WTC11 (cell line): ENCODE results near the gene OR6J1. TPM values are rescaled to one million over a fixed set of nuclear protein-coding genes. Genes with fewer than 3 reads are reported as not detected.

Experiments used
- ATAC-seq: fragments of 200-7000 bp; cut with Tn5 transposase; 2 replicates; pipeline ENCODE4 v1.10.0; 2021; ENCODE audit warnings: mild to moderate bottlenecking, moderate library complexity
- CTCF ChIA-PET: fragments of 300-600 bp; sonication (Branson Sonifier 250); formaldehyde crosslinking; loops from one replicate; lab custom pipeline; 2021; ENCODE audit warnings: antibody characterized with exemption; lab: Charles Lee
- POLR2A ChIA-PET: fragments of 350-600 bp; sonication (Branson Sonifier 250); formaldehyde crosslinking; loops from one replicate; lab custom pipeline; 2021; ENCODE audit warnings: antibody characterized with exemption; lab: Charles Lee
- DNase-seq: peaks from one replicate; pipeline ENCODE4 v3.0.0; 2021; ENCODE audit warnings: low spot score
- H3K27ac Mint-ChIP-seq: 2 replicates; pipeline ENCODE4 v1.8.0; 2021; ENCODE audit warnings: mixed read lengths
- H3K27me3 Mint-ChIP-seq: 2 replicates; pipeline ENCODE4 v1.8.0; 2021; ENCODE audit warnings: low read depth, mild to moderate bottlenecking, moderate library complexity, mixed read lengths
- H3K36me3 Mint-ChIP-seq: 2 replicates; pipeline ENCODE4 v1.8.0; 2021; ENCODE audit warnings: mixed read lengths
- H3K4me1 Mint-ChIP-seq: 2 replicates; pipeline ENCODE4 v1.8.0; 2022; ENCODE audit warnings: mixed read lengths
- H3K4me3 Mint-ChIP-seq: 2 replicates; pipeline ENCODE4 v1.8.0; 2021; ENCODE audit warnings: mild to moderate bottlenecking, moderate library complexity, mixed read lengths
- H3K9me3 Mint-ChIP-seq: 2 replicates; pipeline ENCODE4 v1.8.0; 2021; ENCODE audit warnings: mixed read lengths
- AR ChIP-seq: fragments of 250-450 bp; sonication (Bioruptor Pico); IDR thresholded peaks from 2 replicates; pipeline ENCODE4 v1.9.0; 2021; ENCODE audit warnings: mild to moderate bottlenecking
- ARID4B ChIP-seq: sonication (generic); formaldehyde crosslinking; IDR thresholded peaks from 2 replicates; pipeline ENCODE4 v1.8.0; 2023; ENCODE audit warnings: missing genetic modification reagents, mild to moderate bottlenecking, borderline replicate concordance
- E2F4 ChIP-seq: sonication (generic); formaldehyde crosslinking; IDR thresholded peaks from 2 replicates; pipeline ENCODE4 v1.8.1; 2022; ENCODE audit warnings: low read depth, mild to moderate bottlenecking, moderate library complexity, missing genetic modification reagents, borderline replicate concordance
- FOXK1 ChIP-seq: sonication (generic); formaldehyde crosslinking; IDR thresholded peaks from 2 replicates; pipeline ENCODE4 v1.8.0; 2022; ENCODE audit warnings: mild to moderate bottlenecking, moderate library complexity, missing genetic modification reagents
- HMGA2 ChIP-seq: fragments of 250-450 bp; sonication (Bioruptor Pico); IDR thresholded peaks from 2 replicates; pipeline ENCODE4 v1.4.0; 2021; ENCODE audit warnings: mild to moderate bottlenecking, moderate library complexity
- MLX ChIP-seq: sonication (generic); formaldehyde crosslinking; IDR thresholded peaks from 2 replicates; pipeline ENCODE4 v1.8.1; 2023; ENCODE audit warnings: mild to moderate bottlenecking, missing genetic modification reagents, moderate library complexity
- STAT6 ChIP-seq: sonication (generic); formaldehyde crosslinking; conservative IDR thresholded peaks from 2 replicates; pipeline ENCODE4 v1.8.1; 2023; ENCODE audit warnings: mild to moderate bottlenecking, low read depth, missing genetic modification reagents, moderate library complexity
- TEAD4 ChIP-seq: sonication (generic); formaldehyde crosslinking; IDR thresholded peaks from 2 replicates; pipeline ENCODE4 v1.8.0; 2022; ENCODE audit warnings: mild to moderate bottlenecking, missing genetic modification reagents
- ZNF121 ChIP-seq: sonication (generic); formaldehyde crosslinking; IDR thresholded peaks from 2 replicates; pipeline ENCODE4 v1.8.0; 2023; ENCODE audit warnings: missing genetic modification reagents
- ZNF219 ChIP-seq: sonication (generic); formaldehyde crosslinking; IDR thresholded peaks from 2 replicates; pipeline ENCODE4 v1.8.0; 2023; ENCODE audit warnings: missing genetic modification reagents, mild to moderate bottlenecking, borderline replicate concordance
- ZNF263 ChIP-seq: sonication (generic); formaldehyde crosslinking; IDR thresholded peaks from 2 replicates; pipeline ENCODE4 v1.8.1; 2022; ENCODE audit warnings: low read depth, mild to moderate bottlenecking, moderate library complexity, missing genetic modification reagents
- ZNF416 ChIP-seq: fragments of 250-450 bp; sonication (Bioruptor Pico); IDR thresholded peaks from 2 replicates; pipeline ENCODE4 v1.9.0; 2021; ENCODE audit warnings: mild to moderate bottlenecking, inconsistent platforms
- ZNF512 ChIP-seq: sonication (generic); formaldehyde crosslinking; IDR thresholded peaks from 2 replicates; pipeline ENCODE4 v1.8.1; 2022; ENCODE audit warnings: missing genetic modification reagents, borderline replicate concordance
- total RNA-seq: library from RNA; stranded (reverse); gene quantifications from 3 replicates; pipeline ENCODE4 v1.2.3, GENCODE V29; 2021

The OR6J1 gene
- total RNA-seq, 1 experiment from 2014 or later, result not detected

GRCh38 chr14:22678221-22678620 lies 34.1 kb upstream of the OR6J1 start:
- H3K36me3 Mint-ChIP-seq, result peaks cover 3% of the 10 kb centered on the region; the same call in 1 of the 2 replicates
- POLR2A ChIA-PET, result no interaction called here
- DNase-seq, result no peak

More at GRCh38 chr14:22678221-22678620, 34.1 kb upstream of the OR6J1 start:
- peaks cover 9% of the 10 kb centered on the region; the same call in 1 of the 2 replicates for H3K4me1 Mint-ChIP-seq
- peaks cover 50% of the 10 kb centered on the region for H3K27me3 Mint-ChIP-seq
- TF ChIP-seq FOXK1 (CRISPR knock-in tag) (no peak), HMGA2 (no peak), MLX (no peak), ZNF263 (CRISPR knock-in tag) (no peak), ZNF121 (CRISPR knock-in tag) (no peak), E2F4 (CRISPR knock-in tag) (no peak), STAT6 (no peak), ZNF416 (CRISPR knock-in tag) (no peak), AR (CRISPR knock-in tag) (no peak), ZNF219 (CRISPR knock-in tag) (no peak), ARID4B (CRISPR knock-in tag) (no peak), ZNF512 (no peak), TEAD4 (CRISPR knock-in tag) (no peak)
- H3K4me3 Mint-ChIP-seq, result no peak overlapping the region
- no peak overlapping the region for H3K27ac Mint-ChIP-seq
- H3K9me3 Mint-ChIP-seq, result peaks cover 35% of the 10 kb centered on the region
- ATAC-seq, result no peak
- CTCF ChIA-PET, result interaction anchor here (1.9 kb wide), 1 partner anchor 25 kb away, joined by 7 read pairs; no protein-coding TSS in a partner anchor
